Hepatocyte (in vitro differentiated cells): Measurements from ENCODE around the gene SARDH. TPM values are rescaled to one million over a fixed set of nuclear protein-coding genes. Genes with fewer than 3 reads are reported as not detected.

Experiments
- DNase-seq: peaks from one replicate; pipeline ENCODE4 v3.0.0-alpha.2; 2016; ENCODE audit warnings: low spot score
- H2AFZ ChIP-seq: fragments of 200-600 bp; sonication (generic); 2 replicates; pipeline ENCODE4 v1.6.0; 2016; ENCODE audit warnings: antibody characterized with exemption, mild to moderate bottlenecking
- H3K27ac ChIP-seq: fragments of 200-600 bp; sonication (generic); 2 replicates; pipeline ENCODE4 v1.5.1; 2016; ENCODE audit warnings: mild to moderate bottlenecking
- H3K27me3 ChIP-seq: fragments of 200-600 bp; sonication (generic); 2 replicates; pipeline ENCODE4 v1.6.1; 2016
- H3K36me3 ChIP-seq: fragments of 200-600 bp; sonication (generic); replicated peaks from 2 replicates; pipeline ENCODE4 v1.5.1; 2016; ENCODE audit warnings: low read depth; ENCODE audit not compliant: insufficient read depth
- H3K4me1 ChIP-seq: fragments of 200-600 bp; sonication (generic); 2 replicates; pipeline ENCODE4 v1.5.1; 2016; ENCODE audit warnings: mild to moderate bottlenecking, moderate library complexity; ENCODE audit not compliant: insufficient read depth
- H3K4me2 ChIP-seq: fragments of 200-600 bp; sonication (generic); 2 replicates; pipeline ENCODE4 v1.6.0; 2016
- H3K4me3 ChIP-seq: fragments of 200-600 bp; sonication (generic); 2 replicates; pipeline ENCODE4 v1.5.1; 2016; ENCODE audit warnings: mild to moderate bottlenecking
- H3K79me2 ChIP-seq: fragments of 200-600 bp; sonication (generic); 2 replicates; pipeline ENCODE4 v1.6.0; 2017; ENCODE audit warnings: mild to moderate bottlenecking
- H3K9me2 ChIP-seq: fragments of 200-600 bp; sonication (generic); replicated peaks from 2 replicates; pipeline ENCODE4 v1.6.0; 2017; ENCODE audit warnings: mild to moderate bottlenecking; ENCODE audit not compliant: insufficient read depth
- H3K9me3 ChIP-seq: fragments of 200-600 bp; sonication (generic); 2 replicates; pipeline ENCODE4 v1.5.1; 2016; ENCODE audit warnings: low read depth, mild to moderate bottlenecking
- H4K20me1 ChIP-seq: fragments of 200-600 bp; sonication (generic); 2 replicates; pipeline ENCODE4 v1.6.0; 2016; ENCODE audit warnings: mild to moderate bottlenecking; ENCODE audit not compliant: insufficient read depth, poor library complexity, severe bottlenecking
- EZH2 ChIP-seq: fragments of 200-600 bp; sonication (generic); IDR thresholded peaks from 2 replicates; pipeline ENCODE4 v1.6.1; 2016; ENCODE audit warnings: antibody characterized with exemption, mild to moderate bottlenecking, borderline replicate concordance
- EZH2phosphoT487 ChIP-seq: fragments of 200-600 bp; sonication (generic); IDR thresholded peaks from one replicate; pipeline ENCODE4 v1.6.1; 2018; ENCODE audit warnings: antibody characterized with exemption, mild to moderate bottlenecking, low read depth, moderate library complexity; ENCODE audit not compliant: unreplicated experiment, severe bottlenecking
- WGBS: methylation state at CpG from one replicate; pipeline ENCODE4 v1.1.6; 2016; ENCODE audit warnings: low lambda C conversion rate; ENCODE audit errors: missing lambda C conversion rate; 5-methylcytosine and 5-hydroxymethylcytosine counted together
- polyA plus RNA-seq: library from polyadenylated mRNA; unstranded; fragments of >200 nt; fragmentation: Nextera tagmentation; extraction: Ambion mirVana; gene quantifications from 2 replicates; pipeline ENCODE4 v1.2.1, GENCODE V29; 2016
- total RNA-seq: library from RNA; depleted of rRNA; stranded (reverse); fragments of >200 nt; gene quantifications from 2 replicates; pipeline ENCODE4 v1.2.3, GENCODE V29; 2014
- TF ChIP-seq, protein P1 (sequence below): fragments of 200-600 bp; sonication (generic); IDR thresholded peaks from 2 replicates; pipeline ENCODE4 v1.5.1; 2016; ENCODE audit warnings: antibody characterized with exemption, mild to moderate bottlenecking; ENCODE audit not compliant: poor library complexity

SARDH gene
- total and polyA plus RNA-seq, 2 experiments from 2014 or later, result 7.5 to 9.8 TPM

DNA sequence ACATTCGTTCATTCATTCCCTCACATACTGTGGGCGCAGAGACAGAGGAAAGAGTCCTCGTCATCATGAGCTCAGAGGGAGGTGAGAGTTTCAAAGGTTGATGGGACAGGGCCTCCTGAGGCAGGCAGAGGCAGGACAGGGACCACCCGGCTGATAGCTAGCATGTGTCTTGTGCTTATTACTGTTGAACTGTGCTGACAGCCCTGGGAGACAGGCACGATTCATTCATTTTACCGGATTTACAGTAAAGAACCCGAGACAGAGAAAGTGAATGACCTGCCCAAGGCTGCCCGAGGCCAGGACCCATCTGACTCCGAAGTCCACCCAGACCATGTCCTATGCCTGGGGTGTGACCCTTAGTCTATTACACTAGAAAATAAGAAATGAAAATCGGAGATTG is 124.1 kb downstream of the SARDH start:
- Histone ChIP-seq H3K9me2 (no peaks in the 10 kb centered on the region), H4K20me1 (no peaks in the 10 kb centered on the region), H3K4me1 (no peaks in the 10 kb centered on the region), H3K27me3 (peaks cover 47% of the 10 kb centered on the region), H3K79me2 (no peaks in the 10 kb centered on the region), H3K4me3 (no peak overlapping the region), H3K36me3 (no peaks in the 10 kb centered on the region), H3K4me2 (no peak overlapping the region), H3K27ac (no peak overlapping the region), H3K9me3 (no peaks in the 10 kb centered on the region), H2AFZ (no peak overlapping the region)
- DNase-seq, result no peak
- 77% methylated on average over 10 of the region's 10 CpGs for WGBS
- no peak for TF ChIP-seq EZH2phosphoT487
- no peak for TF ChIP-seq EZH2
- TF ChIP-seq, protein P1, sequence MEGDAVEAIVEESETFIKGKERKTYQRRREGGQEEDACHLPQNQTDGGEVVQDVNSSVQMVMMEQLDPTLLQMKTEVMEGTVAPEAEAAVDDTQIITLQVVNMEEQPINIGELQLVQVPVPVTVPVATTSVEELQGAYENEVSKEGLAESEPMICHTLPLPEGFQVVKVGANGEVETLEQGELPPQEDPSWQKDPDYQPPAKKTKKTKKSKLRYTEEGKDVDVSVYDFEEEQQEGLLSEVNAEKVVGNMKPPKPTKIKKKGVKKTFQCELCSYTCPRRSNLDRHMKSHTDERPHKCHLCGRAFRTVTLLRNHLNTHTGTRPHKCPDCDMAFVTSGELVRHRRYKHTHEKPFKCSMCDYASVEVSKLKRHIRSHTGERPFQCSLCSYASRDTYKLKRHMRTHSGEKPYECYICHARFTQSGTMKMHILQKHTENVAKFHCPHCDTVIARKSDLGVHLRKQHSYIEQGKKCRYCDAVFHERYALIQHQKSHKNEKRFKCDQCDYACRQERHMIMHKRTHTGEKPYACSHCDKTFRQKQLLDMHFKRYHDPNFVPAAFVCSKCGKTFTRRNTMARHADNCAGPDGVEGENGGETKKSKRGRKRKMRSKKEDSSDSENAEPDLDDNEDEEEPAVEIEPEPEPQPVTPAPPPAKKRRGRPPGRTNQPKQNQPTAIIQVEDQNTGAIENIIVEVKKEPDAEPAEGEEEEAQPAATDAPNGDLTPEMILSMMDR, result no peak

Other genes starting within 250 kb of the SARDH start
- gene MYMK, start 213.4 kb downstream of the SARDH start, total RNA-seq, result not detected in 2 replicates
- 0.91 and 1.3 TPM in 2 replicates for gene MYMK, start 213.4 kb downstream of the SARDH start, polyA plus RNA-seq
- gene ADAMTSL2, start 203.6 kb downstream of the SARDH start, total RNA-seq, result 2.2 and 2.7 TPM in 2 replicates
- 1.5 and 2.3 TPM in 2 replicates for gene ADAMTSL2, start 203.6 kb downstream of the SARDH start, polyA plus RNA-seq
- gene FAM163B, start 129.0 kb downstream of the SARDH start, total RNA-seq, result 0.68 and 1.0 TPM in 2 replicates
- gene FAM163B, start 129.0 kb downstream of the SARDH start, polyA plus RNA-seq, result 0.35 TPM in 1 of 2 replicates, not detected in the other
- gene DBH, start 102.0 kb downstream of the SARDH start, total RNA-seq, result not detected in 2 replicates
- 0.32 and 0.44 TPM in 2 replicates for gene DBH, start 102.0 kb downstream of the SARDH start, polyA plus RNA-seq